HT-29 (cell line): ENCODE results near the gene CCDC110. TPM values are rescaled to one million over a fixed set of nuclear protein-coding genes. Genes with fewer than 3 reads are reported as not detected.
A peak's percentile ranks its signal among the peaks of the same experiment; 100 is the strongest.
"Not testable (repeated sequence)": the region's sequence is repeated elsewhere in the genome, so short reads cannot be mapped to it uniquely, and the experiment has no call there.

Experiments
- DNase-seq: peaks from one replicate; pipeline ENCODE4 v3.0.0-alpha.2; 2015; ENCODE audit warnings: low spot score
- total RNA-seq: library from RNA; depleted of rRNA; stranded (reverse); fragments of >200 nt; shearing (Covaris generic); gene quantifications from 2 replicates; pipeline ENCODE4 v1.2.3, GENCODE V29; 2014; rRNA removed

The CCDC110 gene
- total RNA-seq, result not detected in 2 replicates

DNA sequence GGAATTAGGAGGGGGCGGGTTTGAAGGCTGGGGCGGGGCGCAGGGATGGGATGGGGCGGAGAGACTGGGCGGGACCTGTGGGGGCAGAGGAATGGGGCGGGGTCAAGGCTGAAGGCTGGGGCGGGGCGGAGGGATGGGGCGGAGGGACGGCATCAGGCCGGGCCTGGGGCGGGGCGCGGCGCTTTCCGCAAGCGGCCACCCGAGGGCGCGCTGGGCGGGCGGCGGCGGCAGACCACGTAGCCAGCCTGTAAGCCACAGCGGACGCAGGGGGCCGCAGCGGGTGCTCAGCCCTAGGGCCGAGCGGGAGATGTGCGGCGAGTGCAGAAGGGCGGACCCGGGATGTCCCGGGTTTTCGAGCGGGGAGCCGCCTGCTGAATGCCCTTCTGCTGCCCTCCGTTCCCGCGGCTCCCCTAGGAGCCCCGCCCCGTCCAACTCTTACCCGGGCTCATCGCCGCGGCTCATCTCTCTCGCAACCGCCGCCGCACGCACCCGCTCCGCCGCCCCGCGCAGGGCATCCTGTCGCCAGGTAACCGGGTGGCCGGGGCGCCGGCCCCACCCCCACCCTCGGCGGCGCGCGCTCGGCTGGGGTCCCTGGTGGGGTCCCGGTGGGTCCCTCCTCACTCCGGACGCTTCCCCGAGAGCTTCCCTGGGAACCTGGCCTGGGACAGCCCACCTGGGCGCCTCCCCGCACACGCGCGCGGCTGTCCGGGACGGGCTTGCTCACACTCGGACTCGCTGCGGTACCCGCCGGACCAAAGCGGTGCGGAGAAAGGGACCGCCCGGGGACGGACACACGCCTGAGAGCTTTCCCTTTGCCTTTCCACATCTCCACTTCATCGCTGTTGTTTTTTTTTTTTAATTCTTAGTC is at the start of gene CCDC110:
TSS of gene CCDC110 (minus strand) at position 499 of the 868 bp plus-strand sequence. CDS start at position 449, 50 bp downstream.
- DNase-seq, result peak; percentile 76

DNA sequence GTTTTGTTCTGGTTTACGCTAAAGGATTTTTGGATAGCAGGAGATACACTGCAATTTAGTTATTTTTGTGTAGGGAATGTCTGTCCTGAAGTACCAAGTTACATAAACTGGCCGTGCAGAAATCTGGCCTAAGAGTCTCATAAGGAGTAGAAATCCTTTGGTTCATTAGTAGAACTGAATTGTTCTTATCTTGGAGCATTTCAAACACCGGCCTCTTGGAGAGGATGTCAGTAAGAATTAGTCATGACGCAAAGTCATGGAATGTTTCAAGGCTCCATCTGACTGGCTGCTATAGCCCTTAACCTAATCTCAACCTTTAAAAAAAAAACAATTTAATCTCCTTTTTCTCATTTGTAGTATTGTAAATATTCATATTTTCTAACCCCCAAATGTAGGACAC is 48.6 kb upstream of the CCDC110 start:
- no peak for DNase-seq

DNA sequence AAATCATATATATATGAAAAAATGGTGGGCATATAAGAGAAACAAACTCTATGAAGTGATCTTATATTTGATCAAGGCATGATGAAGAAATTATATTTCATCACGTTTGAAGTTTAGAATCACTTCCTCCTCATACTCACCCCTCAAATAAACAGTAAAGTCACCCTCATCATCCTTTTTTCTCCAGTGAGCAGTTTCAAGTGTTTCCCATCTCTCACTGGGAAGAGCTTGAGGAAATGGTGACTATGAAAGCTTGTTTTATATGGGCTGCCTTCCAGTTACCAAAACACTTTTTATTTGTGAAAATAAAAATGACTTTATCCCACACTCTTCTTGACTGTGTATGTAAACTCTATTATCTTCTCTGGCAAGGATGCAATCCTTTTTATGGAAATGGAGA is 47.0 kb upstream of the CCDC110 start:
- no peak for DNase-seq

DNA sequence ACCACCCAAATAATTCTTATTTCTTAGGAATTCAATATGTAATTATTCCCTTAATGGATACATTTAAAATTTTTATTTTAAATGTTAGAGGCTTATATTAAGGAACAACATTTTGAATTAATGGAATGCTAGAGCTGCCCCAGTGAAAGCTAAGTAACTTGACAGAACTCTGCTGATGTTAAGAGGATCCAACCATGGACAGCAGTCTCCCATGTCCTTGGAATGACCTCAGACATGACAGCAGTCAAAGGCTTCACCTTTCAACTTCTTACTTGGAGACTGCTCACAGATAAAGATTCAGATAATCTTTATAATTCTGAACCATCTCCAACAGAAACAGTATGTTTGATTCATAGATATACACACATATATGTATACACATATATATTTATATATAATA is 46.5 kb upstream of the CCDC110 start:
- DNase-seq, result no peak

DNA sequence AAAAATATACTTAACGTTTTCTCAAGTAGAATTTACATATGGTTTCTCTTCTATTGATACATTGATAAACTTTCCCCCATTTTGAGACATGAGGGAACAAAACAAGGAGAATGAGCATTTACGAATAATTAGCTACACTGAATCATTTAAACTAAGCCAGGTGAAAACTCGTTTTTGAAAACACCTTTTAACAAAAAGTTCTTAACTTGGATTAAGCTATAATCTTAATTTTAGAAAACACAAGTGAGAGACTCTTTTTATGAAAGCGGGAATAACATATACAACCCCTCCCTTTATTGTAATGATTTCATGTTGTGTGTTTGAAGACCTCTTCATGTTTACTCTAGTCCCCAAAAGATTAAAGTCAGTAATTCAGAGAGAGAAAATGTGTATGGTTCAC is 43.7 kb upstream of the CCDC110 start:
- no peak for DNase-seq

DNA sequence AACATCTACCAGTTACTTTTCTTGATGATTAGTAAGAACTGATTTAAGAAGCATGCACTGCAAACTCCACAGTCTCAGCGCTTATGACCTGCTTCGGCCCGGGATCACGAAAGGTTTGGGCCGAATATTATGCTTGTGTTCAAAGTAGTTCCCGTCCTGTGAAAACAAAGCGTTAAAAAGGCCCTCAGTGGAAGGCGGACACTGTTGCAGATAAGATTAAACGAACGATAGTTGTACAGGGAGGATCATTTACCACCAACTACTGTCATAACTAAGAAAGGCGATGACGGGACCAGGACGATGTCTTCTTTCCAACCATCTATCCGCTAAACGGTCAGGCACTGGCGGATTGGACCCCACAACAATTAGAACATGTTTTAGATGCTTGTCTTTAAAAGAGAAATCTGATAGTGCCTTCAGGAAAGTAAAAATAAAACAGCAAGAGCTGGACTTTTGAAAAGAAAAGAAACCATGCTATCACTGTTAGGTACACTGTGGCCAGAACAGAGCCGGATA is 42.7 kb upstream of the CCDC110 start:
- DNase-seq, result no peak

DNA sequence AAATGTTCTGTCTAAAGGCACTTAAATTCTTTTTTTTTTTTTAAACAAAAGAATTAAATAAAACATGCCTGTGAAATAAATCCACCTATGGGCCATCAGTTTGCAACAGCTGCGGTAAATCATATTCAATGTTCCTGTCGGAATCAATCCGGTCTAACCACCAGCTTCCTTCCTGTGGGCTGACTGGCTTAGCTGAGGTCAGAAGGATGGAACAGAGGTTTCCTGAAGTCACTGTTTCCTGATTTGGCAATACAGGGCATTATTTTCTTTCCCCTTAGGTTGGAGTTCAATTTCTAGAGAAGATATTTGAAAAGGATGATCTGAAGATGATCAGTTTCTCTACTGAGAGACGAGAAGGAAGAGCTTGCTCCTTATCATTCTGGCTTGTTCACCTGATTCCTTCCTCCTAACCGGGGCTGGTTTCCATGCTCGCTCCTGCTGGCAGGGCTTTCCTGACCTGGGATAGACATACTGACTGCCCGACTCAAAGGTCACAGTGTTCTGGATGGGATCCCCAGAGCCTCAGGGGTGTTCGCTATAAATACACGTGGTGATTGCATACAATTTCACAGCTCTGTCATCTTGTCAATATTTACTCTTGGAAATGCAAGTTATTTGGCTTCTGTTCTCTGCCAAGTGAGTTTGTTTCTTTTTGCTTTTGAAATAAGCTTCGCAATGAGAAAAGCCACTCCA is 42.1 kb upstream of the CCDC110 start:
- no peak for DNase-seq

DNA sequence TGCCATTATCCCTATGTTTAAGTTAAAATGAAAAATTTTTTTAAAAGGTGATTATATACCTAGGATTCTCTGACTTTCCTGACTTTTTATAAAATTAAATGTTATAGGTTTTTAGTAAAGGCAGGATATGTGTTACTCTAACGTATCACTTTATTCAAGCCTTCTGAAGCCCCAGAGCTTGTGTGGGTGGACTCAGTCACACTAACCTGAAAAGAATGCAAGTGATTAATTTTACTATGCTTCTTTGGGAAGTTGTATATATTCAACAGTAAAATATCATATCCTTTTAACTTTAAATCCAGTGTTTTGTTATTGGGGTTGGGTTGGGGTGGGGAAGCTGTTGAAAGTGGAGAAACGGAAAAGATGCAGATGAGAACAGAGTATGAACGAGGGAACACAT is 41.0 kb upstream of the CCDC110 start:
- DNase-seq, result no peak

DNA sequence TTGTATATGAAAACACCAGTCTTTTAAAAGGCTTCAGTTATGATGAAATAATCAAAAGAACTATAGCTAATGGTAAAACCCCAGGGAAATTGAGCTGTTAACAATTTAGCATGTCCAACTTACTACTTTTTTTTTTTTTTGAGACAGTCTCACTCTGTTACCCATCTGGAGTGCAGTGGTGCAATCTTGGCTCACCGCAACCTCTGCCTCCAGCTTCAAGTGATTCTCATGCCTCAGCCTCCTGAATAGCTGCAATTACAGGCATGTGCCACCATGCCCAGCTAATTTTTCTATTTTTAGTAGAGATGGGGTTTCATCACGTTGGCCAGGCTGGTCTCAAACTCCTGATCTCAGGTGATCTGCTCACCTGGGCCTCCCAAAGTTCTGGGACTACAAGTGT is 39.7 kb upstream of the CCDC110 start:
- DNase-seq, result not testable (repeated sequence)

DNA sequence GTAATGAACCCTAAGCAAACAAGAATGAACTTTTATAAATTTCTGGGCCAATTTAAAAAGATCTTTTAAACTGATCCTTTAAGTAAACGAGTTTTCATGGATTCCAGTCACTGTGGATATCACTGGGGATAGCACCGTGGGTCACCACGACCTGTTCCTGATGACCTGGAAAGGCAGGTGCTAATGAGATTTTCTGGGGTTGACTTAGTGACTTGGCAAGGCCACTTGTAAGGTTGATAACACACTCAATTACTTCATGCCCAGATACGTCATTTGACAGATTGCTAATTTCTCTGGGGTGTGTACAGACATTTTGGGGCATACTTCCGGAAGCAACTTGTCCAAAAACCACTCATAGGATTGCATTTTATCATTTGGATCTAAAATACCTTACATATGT is 39.3 kb upstream of the CCDC110 start:
- no peak for DNase-seq

DNA sequence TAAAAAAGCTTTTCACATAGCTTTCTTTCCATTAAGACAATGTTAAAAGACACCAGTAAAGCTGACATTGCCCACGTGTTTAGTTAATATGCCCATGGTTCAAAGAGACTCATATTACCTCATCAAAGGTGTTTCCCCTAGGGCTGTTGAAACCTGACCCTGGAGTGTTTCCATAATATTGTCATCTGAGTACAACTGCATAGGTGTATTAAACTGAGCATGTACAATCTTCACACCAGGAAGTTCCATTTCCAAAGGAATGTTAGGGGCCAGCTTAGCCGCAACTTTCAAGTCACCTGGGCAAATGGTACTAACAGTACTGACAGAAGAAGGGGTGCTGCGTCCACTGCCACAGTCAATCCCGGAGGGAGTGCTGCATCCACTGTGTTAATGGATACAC is 36.6 kb upstream of the CCDC110 start:
- no peak for DNase-seq

DNA sequence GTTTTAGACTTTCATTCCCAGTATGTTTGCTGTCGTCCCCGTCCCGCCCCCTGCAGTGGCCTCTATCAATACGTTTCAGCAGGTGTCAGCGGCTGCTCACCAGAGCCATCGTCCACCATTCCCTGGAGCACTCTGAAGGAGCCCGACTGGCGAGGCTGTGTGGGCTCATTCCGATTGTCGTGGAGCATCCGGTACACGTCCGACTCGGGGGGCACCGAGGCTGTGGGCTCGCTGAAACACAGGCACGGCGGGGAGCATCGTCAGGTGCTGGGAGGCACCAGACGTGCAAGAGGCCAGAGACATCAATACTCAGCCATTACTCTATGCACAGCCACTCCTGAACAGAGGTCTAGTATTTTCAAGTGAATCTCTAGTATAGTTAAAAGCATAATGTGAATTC is 34.9 kb upstream of the CCDC110 start:
- DNase-seq, result no peak

DNA sequence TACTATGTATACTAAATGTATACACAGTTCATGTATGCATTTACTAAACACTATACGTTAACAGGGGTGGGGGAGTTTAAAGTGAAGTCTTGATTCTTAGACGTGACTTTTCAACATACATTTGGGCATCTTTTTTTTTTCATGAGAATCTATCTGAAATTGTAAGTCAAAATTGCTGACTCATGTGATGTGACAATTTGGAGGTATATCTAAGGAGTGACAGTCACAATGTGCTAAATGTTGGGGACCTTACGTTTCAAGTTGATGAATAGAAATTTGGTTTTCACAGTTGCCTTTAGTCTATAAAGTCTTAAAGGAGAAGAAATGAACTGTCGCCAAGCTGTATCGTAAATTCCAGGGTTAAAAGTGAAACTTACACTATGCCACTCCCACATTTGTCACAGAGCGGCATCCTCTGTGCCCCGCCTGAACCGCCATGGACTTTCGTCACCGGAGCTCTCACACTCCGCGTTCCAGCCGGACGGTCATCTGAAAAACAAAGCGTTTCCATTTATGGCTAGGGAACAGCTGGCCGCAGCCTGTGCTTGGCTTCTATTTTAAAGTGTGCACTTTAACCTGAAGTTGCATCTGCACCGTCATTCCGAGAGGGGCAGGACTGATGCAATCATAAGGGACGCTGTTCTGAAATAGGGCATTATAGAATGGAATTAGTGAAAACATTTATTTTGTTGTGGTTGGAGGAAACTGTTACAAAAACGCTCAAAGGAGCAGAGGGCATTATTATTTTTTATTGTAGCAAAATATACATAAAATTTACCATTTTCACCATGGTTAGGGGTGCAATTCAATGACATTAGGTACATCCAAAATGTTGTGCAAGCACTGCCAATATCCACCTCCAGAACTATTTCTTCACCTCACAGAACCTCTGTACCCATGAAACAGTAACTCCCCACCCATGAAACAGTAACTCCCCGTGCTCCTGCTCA is 32.8 kb upstream of the CCDC110 start:
- peak; percentile 60 for DNase-seq

DNA sequence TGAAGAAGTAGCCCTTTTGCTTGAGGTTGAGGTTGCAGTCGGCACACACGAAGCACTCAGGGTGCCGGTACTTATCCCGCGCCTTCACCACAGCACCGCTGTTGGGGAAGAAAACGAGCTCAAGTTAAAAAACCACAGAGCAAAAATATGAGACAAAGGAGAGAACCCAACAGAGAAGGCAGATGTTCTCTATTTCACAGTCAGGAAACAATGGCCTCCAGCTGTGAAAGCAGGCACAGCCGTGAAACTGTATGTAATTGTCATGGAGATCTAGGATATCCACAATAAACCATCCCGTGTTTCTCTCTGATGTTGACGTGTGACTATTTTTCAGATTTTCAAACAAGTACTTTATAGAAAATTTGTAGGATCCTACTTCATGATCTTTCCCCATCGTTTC is 30.9 kb upstream of the CCDC110 start:
- no peak for DNase-seq

DNA sequence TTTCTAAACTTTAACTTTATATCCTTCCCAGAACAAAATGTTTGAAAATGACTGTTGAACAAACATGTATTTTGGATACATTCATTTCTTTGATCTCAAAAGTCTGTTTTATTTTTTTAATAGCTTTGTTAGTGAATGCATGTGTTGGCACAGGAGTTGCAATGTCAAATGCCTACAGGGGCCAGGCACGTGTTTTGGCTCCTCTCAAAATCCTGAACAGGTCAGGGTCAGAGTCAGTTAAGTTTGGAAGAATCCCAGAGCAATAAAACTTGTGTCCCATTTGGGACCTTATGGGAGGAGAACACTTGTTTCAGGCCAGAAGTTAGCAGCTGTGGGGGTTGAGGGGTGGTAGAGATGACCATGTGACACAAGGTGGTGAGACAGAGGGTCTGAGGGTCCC is 29.0 kb upstream of the CCDC110 start:
- no peak for DNase-seq

DNA sequence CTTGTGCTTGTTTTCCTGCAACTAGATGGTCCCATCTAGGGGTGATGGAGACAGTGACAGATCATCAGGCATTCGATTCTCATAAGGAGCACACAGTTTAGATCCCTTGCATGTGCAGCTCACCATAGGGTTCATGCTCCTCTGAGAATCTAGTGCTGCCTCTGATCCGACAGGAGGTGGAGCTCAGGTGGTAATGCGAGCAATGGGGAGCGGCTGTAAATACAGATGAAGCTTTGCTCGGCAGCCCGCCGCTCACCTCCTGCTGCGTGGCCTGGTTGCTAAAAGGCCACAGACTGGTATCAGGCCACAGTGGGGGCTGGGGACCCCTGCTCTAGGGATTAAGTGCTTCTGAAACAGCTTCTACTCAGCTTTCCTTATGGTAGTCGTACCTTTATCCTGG is 28.5 kb upstream of the CCDC110 start:
- DNase-seq, result no peak

DNA sequence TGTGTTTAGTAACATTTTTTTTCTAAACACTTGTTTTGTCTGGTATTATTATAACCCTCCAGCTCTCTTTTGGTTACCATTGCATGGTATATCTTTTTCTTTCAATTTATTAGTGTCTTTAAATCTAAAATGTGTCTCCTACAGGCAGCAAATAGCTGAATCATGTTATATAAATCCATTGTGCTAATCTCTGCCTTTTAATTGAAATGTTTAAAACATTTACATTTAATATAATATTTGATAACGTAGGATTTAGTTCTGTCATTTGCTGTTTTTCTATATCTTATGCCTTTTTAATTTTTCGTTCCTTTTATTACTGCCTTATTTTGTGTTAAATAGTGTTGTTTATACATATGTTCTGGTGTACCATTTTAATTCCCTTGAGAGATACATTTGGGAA is 17.1 kb upstream of the CCDC110 start:
- no peak for DNase-seq

DNA sequence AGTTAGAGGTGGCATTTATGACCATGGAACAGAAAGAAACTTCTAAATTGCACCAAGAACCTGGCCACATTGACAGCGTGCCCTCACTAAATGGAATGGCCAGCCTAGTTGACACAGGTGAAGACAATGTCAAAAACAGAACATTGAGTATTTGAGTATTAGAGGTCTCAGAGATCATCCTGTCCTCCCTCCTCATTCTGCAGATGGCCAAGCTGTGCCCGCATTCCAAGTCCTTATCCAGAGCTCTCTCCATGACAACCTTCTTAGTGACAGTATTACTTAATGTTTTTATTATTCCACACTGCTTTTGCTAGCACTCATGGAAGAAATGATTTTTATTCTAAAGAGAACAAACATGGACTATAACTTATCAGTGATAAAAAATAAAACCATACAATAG is 9.9 kb upstream of the CCDC110 start:
- no peak for DNase-seq

DNA sequence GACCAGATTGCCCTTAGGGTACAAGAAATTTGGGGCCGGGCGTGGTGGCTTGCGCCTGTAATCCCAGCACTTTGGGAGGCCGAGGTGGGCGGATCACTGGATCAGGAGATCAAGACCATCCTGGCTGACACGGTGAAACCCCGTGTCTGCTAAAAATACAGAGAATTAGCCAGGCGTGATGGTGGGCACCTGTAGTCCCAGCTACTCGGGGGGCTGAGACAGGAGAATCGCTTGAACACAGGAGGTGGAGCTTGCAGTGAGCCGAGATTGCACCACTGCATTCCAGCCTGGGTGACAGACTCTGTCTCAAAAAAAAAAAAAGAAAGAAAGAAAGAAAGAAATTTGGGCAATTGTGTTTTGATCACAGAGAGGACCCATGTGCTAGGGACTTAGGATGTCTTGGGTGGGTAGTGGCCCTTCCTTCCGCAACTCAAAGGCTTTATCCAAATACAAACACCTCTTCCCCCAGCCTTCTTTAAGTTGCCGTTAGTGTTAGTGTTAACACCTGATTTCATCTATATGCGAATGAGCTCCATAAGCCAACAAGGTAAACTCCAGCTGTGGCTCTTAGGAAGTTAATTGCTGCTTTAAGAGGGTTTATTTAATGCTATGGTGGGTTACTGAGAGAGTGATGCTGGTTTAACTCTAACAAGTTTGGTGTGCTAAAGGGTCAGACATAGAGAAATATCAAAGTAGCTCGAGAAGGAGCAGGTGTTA is 8.6 kb upstream of the CCDC110 start:
- DNase-seq, result no peak

DNA sequence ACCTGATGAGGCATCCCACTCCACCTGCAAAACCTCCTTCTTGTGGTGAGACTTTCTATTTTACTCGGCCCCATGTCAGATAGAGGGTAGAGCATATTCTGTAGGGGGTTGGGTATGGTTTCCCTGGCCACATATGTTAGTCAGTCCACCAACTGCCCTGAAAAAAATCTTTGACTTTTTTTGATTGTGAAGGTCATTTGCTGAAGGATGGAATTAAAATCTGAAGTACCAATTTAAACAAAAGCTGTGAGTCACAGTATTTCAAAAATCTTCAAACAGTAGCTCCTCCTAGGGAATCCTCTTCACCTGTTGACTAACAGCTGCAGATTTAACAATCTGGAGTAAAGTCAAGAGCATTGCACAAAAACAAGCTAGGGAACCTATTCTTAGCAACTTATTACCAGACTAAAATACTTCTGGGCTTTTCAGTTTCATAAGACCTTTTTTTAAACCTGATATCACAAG is 8.0 kb upstream of the CCDC110 start:
- no peak for DNase-seq

DNA sequence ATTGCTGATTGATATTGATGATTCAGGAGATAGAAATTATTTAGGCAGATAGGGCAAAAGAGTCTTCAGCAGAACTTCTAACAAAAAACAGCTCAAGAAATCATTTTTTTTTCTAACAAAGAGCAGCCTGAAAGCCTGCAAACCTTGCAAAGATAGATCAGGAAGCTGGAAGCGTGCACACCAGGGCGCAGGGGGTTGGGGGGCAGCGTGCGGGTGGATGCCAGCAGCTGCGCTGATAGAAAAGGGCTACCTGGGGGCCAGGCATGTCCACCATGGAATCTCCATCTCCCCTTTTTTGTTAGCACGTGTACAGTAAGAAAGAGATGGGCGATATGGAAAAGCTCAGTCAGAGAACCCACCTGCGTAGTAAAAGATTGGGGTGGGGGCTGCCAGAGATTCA is 1.7 kb upstream of the CCDC110 start:
- DNase-seq, result no peak
